G401.6 (cell line): ENCODE measurements around the gene ATP1B3.
"Not testable (repeated sequence)": the region's sequence is repeated elsewhere in the genome, so short reads cannot be mapped to it uniquely, and the experiment has no call there.

Source experiments
- FAIRE-seq: peaks from 2 replicates; lab custom pipeline; 2012; peaks lifted over from hg19 to GRCh38; lab: Jason Lieb, UNC

Gene ATP1B3

DNA sequence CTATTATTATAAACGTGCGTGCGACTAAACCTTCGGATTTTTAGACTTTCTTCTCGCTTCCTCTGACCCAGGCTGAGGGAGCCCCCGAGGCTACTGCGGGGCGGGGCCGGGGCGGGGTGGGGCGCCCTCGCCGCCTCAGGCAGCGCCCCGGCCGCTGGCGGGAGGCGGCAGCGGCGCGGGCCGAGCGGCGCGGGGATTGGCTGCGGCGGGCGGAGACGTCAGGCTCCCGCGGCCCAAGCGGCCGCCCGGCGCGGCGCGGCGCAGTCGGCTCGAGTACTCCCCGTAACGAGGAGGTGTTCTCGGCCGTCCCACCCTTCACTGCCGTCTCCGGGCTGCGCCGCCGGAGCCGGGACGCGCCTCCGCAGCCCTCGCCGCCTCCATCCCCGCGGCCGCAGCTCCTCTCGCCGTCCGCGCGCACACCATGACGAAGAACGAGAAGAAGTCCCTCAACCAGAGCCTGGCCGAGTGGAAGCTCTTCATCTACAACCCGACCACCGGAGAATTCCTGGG is at the start of gene ATP1B3:
Gene ATP1B3, plus strand, starts transcription at position 263 of the 510 bp plus-strand sequence. Its CDS starts 159 bp downstream, at position 422.
- no peak for FAIRE-seq

DNA sequence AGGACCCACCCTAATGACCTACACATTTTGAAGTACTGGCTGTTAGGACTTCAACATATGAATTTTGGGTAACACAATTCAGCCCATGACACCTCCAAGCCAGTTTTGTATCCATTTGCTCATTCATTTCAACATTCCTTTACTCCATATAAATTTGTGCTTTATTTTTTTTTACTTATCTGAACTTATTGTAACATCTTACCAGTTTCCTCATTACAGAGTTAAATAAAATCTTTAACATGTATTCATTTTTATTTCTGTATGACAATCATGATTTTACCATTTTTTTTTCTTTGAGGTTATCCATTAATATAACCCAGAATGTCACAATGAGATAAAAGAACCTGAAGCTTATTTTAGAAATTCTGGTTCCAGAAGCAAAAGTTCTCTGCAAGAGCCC is 48.0 kb upstream of the ATP1B3 start:
- no peak for FAIRE-seq

- FAIRE-seq: no peak
Measured at GRCh38 chr3:141828890-141829289, 47.6 kb upstream of the ATP1B3 start.

DNA sequence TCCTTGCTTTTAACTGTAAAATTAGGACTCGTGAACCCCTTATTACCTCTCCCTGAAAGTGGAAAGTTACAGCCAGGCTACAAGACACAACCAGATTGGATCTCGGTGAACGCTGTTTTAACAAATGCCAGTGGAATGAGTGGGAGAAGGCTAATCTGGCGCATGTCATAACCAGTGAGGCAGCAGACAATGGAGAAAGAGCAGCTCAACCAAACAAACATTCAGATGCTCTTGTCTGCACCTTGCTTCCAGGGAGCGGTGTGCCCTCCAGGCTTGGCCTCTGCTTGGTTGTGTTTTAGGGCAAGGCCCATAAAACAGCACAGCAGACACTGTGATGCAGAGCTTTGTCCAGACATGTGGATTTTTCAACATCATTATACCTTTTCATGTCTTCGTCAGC is 45.9 kb upstream of the ATP1B3 start:
- no peak for FAIRE-seq

DNA sequence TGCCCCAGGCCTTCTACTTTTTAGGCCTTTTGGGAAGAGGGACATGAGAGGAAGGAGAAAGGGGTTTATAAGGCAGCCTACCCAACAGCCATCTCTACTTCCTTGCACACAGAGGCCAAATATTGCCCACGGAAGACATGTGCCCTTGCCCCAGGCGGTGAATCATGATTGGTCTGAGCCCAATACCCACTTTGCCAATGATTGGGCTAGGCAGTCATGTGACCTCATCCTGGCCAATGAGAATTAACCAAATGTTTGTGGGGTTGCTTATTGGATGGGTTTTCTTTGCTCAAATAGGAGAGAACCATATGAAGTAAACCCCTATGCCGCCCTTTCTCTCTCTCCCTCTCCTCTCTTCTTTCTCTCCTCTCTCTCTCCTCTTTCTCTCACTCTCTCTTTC is 42.2 kb upstream of the ATP1B3 start:
- FAIRE-seq: no peak

DNA sequence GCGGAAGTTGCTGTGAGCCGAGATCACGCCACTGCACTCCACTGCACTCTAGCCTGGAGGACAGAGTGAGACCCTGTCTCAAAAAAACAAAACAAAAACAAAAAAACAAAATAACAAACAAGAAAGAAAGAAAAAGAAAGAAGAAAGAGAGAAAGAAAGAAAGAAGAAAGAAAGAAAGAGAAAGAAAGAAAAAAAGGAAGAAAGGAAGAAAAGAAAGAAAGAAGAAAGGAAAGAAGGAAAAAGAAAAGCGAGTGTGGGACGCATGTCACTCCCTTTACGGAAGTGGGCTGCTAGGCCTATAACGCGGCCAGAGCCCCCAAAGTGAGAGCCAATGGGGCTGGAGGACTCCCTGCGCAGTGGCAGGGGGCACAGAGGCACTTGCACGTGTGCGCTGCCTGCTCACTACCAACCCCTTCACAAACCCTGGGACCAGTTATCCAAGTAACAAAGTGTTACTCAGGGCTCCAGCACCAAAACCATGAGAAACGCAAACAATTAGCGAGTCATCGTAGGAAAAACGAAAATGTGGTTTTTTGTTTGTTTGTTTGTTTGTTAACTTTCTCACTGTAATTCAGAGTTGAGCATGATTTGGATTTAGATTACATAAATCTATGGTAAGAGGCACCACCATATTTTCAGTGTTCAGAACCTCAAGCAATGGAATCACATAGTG is 40.8 kb upstream of the ATP1B3 start:
- FAIRE-seq: no peak

GRCh38 chr3:141839389-141839788 is 37.1 kb upstream of the ATP1B3 start:
- no peak for FAIRE-seq

GRCh38 chr3:141840737-141841544 is 35.5 kb upstream of the ATP1B3 start:
- no peak for FAIRE-seq

- FAIRE-seq: no peak
Measured at GRCh38 chr3:141844108-141844507, 32.3 kb upstream of the ATP1B3 start.

DNA sequence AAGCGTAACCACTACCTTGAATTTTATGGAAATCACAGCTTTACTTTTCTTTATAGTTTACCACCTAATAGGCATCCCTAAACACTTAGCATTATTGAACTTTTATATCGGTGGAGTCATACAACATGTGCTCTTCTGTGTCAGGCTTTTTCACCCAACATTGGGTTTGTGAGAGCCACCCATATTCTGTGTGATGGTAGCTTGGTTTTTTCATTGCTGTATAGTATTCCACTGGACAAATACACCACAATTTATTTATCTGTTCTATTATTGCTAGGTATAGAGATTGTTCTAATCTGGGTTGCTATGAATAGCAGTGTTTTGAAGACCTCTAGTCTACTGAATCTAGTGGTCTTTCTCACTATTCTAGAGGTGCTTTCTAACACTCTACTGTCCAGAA is 31.6 kb upstream of the ATP1B3 start:
- no peak for FAIRE-seq

- FAIRE-seq: no peak
Measured at GRCh38 chr3:141845407-141846049, 30.9 kb upstream of the ATP1B3 start.

DNA sequence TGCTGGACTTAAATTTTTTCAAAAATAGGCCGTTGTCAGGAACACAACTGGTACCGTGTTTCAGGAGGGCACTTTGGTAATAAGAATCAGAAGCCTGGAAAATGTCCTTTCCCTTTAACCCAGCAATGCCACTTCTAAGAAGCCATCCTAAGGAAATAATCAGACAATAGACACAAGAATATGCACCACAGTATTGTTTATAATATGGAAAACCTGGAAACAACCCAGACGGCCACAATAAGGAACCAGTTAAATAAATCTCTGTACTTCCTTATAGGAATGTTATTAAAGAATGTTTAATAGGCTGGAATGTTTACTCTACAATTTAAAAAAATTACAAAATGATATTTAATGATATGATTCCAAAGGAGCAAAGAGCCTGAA is 30.4 kb upstream of the ATP1B3 start:
- no peak for FAIRE-seq

GRCh38 chr3:141848159-141848748 is 28.2 kb upstream of the ATP1B3 start:
- not testable (repeated sequence) for FAIRE-seq

DNA sequence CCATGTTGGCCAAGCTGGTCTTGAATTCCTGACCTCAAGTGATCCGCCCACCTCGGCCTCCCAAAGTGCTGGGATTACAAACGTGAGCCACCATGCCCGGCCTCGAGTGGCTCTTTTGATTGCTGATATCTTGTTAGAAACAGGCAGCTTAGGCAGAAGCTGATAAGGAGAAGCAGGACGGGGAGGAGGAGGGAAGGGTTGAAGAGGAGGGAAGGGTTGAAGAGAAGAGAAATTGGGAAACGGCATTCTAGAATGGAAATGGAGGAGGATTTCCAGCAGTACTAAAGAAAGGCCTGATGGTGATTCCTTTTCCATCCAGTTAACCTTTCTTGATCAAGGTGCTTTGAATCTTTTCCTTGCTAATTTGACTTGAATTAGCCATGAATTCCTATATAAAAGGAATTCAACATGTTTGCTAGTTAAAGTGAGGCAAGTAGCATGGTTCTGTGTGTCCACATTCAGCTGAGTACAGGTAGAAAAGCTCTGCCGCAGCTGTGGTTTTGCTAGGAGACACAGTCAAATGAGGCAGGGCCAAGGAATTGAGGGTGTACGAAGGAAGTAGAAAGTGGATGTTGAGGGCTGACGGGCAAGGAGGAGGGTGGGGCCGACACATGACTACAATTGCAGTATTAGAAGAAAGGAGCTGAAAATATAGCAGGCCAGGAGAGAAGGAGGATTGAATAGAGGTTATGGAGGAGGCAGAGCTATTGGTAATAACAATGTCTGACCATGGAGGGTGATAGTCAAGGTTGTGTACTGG is 27.2 kb upstream of the ATP1B3 start:
- no peak for FAIRE-seq

DNA sequence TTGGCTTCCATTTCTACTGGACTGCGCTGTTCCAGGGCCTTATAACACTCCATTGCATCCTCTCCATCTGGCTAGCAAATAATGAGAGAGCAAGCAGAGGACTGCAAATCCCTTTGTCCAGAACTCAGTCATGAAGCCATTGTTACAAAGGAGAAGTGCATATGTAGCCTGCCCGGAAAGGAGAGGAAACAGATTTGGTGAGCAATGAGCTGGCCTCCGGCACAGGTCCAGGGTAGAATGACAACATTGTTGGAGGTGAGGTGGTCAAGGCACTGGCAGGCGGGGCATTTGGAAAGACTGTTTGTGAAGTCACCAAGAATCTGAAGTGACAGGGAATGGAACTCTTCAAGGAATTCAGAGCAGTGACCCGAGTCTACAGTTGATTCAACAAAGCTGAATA is 25.0 kb upstream of the ATP1B3 start:
- no peak for FAIRE-seq

GRCh38 chr3:141853081-141853601 is 23.3 kb upstream of the ATP1B3 start:
- no peak for FAIRE-seq

GRCh38 chr3:141853629-141854168 is 22.7 kb upstream of the ATP1B3 start:
- FAIRE-seq: no peak

- FAIRE-seq: no peak
Measured at GRCh38 chr3:141854599-141854998, 21.8 kb upstream of the ATP1B3 start.

GRCh38 chr3:141858312-141858711 is 18.1 kb upstream of the ATP1B3 start:
- FAIRE-seq: no peak

DNA sequence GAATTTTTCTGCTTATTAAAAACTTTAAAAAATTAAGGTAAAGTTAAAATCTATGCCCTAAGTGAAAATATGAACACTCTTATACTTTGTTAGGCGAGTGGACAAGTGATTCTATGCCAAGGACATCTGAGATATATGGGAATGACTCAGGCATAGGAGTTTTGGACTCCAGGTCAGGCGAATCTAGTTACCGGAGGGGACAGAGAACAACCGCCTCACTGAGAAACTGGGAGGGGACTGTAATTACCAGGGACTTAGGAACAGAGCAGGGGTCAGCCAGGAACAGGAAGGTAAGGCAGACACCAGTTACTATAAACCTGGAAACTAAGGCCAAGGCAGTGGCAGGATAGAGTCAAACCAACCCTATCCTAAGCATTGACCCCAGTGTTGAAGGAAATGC is 16.8 kb upstream of the ATP1B3 start:
- FAIRE-seq: no peak

DNA sequence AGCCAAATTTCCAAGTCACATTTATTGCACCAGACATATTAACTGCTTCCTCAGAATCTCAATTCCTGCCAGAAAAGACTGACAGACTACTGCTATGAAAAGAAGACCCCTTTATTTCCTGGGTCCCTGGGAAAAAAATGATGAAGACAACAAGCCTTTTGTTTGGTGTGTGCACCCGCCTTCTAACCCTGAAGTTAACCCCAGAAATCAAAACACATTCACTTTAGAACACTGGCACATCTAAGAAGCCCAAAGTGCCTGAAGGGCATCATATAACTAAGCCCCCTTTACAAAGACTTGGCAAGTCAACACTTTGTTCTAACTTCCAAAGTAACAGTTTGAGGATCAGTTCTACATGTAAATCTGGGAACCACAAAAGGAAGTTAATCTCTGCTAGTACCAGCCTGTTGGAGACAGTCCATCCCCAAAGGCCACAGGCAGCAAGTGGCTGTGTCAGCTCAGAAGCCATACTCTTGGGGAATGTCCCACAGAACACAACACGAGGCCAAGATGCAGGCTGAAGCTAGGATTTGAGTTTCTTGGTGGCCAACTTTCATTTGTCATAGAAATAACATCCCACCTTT is 16.3 kb upstream of the ATP1B3 start:
- no peak for FAIRE-seq
